HCT116 (cell line): ENCODE data around the gene CREBL2. TPM values are rescaled to one million over a fixed set of nuclear protein-coding genes. Genes with fewer than 3 reads are reported as not detected.

Source experiments
- ATAC-seq: fragments of 200-7000 bp; cut with Tn5 transposase; 2 replicates; pipeline ENCODE4 v1.9.1; 2020; ENCODE audit warnings: mild to moderate bottlenecking, moderate library complexity
- BruUV-seq: library from RNA; stranded (reverse); fragments of 400-500 nt; replicated peaks from 2 replicates; lab custom pipeline; 2021; lab: Mats Ljungman, UMichigan
- CTCF ChIA-PET: fragments of 300-600 bp; sonication (Branson Sonifier 250); formaldehyde crosslinking; loops from one replicate; lab custom pipeline; 2021; ENCODE audit warnings: antibody characterized with exemption; lab: Charles Lee
- POLR2A ChIA-PET: fragments of 300-600, 350-600 bp; sonication (Branson Sonifier 250); formaldehyde crosslinking; loops from one replicate; lab custom pipeline; 2021; ENCODE audit warnings: antibody characterized with exemption; lab: Charles Lee
- RAD21 ChIA-PET, 2 experiments: fragments of 300-600 bp; sonication (Branson Sonifier 250); formaldehyde crosslinking; loops; one replicate each; lab custom pipeline; 2023; ENCODE audit warnings: low total read pairs in 2 of 2; ENCODE audit not compliant: uncharacterized antibody in 2 of 2, unreplicated experiment in 2 of 2, low non-redundant PET in 1 of 2; lab: Charles Lee
- DNase-seq: peaks from one replicate; pipeline ENCODE4 v3.0.0-alpha.2; 2010; ENCODE audit warnings: low read depth, low spot score
- H2AFZ ChIP-seq: fragments of 200-600 bp; shearing (Covaris generic), sonication (generic); 2 replicates; pipeline ENCODE4 v1.6.1; 2017; ENCODE audit warnings: low read depth, mixed run types, mixed read lengths, antibody characterized with exemption, low read length; ENCODE audit not compliant: poor library complexity, severe bottlenecking
- H3K27ac ChIP-seq: 2 replicates; pipeline ENCODE4 v1.5.1; 2012; ENCODE audit warnings: low read depth, low read length
- H3K27me3 ChIP-seq: fragments of 200-600 bp; sonication (generic); 2 replicates; pipeline ENCODE4 v1.6.1; 2016; ENCODE audit warnings: mixed run types, low read length, mixed read lengths; ENCODE audit not compliant: insufficient read depth
- H3K36me3 ChIP-seq, 2 experiments: fragments of 200-500 bp in 1 of 2; fragments of 200-600 bp in 1 of 2; sonication (Bioruptor generic) in 1 of 2; sonication (generic) in 1 of 2; 2 replicates each; pipeline versions ENCODE4 v1.5.1 to v1.6.1; 2014 to 2016; ENCODE audit warnings: low read length in 2 of 2, inconsistent platforms in 1 of 2, mixed read lengths in 1 of 2, mixed run types in 1 of 2; ENCODE audit not compliant: insufficient read depth in 2 of 2, control insufficient read depth in 1 of 2
- H3K4me1 ChIP-seq, 2 experiments: fragments of 200-600 bp in 1 of 2; sonication (generic) in 1 of 2; 2 replicates each; pipeline versions ENCODE4 v1.5.1 to v1.6.1; 2012 to 2017; ENCODE audit warnings: low read length in 2 of 2, inconsistent platforms in 1 of 2, mild to moderate bottlenecking in 1 of 2, mixed read lengths in 1 of 2, mixed run types in 1 of 2, moderate library complexity in 1 of 2; ENCODE audit not compliant: insufficient read depth in 2 of 2, control insufficient read depth in 1 of 2
- H3K4me2 ChIP-seq: fragments of 200-600 bp; sonication (generic); 2 replicates; pipeline ENCODE4 v1.6.1; 2017; ENCODE audit warnings: mixed run types, low read length, mixed read lengths
- H3K4me3 ChIP-seq, 2 experiments: fragments of 200-600 bp in 1 of 2; sonication (generic) in 1 of 2; replicated peaks in 1 of 2; 2 replicates each; pipeline ENCODE4 v1.5.1; 2011 to 2016; ENCODE audit warnings: low read length in 2 of 2, control low read depth in 1 of 2, low read depth in 1 of 2, mild to moderate bottlenecking in 1 of 2, mixed read lengths in 1 of 2, mixed run types in 1 of 2
- H3K79me2 ChIP-seq: fragments of 200-600 bp; sonication (generic); 2 replicates; pipeline ENCODE4 v1.6.1; 2017; ENCODE audit warnings: mild to moderate bottlenecking, mixed run types, low read length, moderate library complexity, mixed read lengths; ENCODE audit not compliant: insufficient read depth
- H3K9ac ChIP-seq: fragments of 200-600 bp; sonication (generic); 2 replicates; pipeline ENCODE4 v1.6.1; 2016; ENCODE audit warnings: low read length, mixed read lengths
- H3K9me2 ChIP-seq: fragments of 200-600 bp; sonication (generic), shearing (Covaris generic); 2 replicates; pipeline ENCODE4 v1.6.1; 2017; ENCODE audit warnings: mixed run types, mild to moderate bottlenecking, moderate library complexity; ENCODE audit not compliant: insufficient read depth
- H3K9me3 ChIP-seq, 2 experiments: fragments of 200-500 bp in 1 of 2; fragments of 200-600 bp in 1 of 2; sonication (Bioruptor generic) in 1 of 2; sonication (generic) in 1 of 2; 2 replicates each; pipeline ENCODE4 v1.6.1; 2014 to 2017; ENCODE audit warnings: low read length in 2 of 2, mixed read lengths in 2 of 2, inconsistent platforms in 1 of 2, low read depth in 1 of 2, mild to moderate bottlenecking in 1 of 2, mixed run types in 1 of 2, moderate library complexity in 1 of 2; ENCODE audit not compliant: control insufficient read depth in 1 of 2, insufficient read depth in 1 of 2
- H4K20me1 ChIP-seq: fragments of 200-600 bp; sonication (generic), shearing (Covaris generic); 2 replicates; pipeline ENCODE4 v1.6.1; 2017; ENCODE audit warnings: mixed run types, mild to moderate bottlenecking, moderate library complexity; ENCODE audit not compliant: insufficient read depth
- CBX3 ChIP-seq: IDR thresholded peaks from 2 replicates; pipeline ENCODE4 v1.6.1; 2012; ENCODE audit warnings: low read depth
- CEBPB ChIP-seq: IDR thresholded peaks from 2 replicates; pipeline ENCODE4 v1.6.1; 2012; ENCODE audit warnings: low read depth
- EZH2 ChIP-seq: fragments of 200-600 bp; sonication (generic); IDR thresholded peaks from 2 replicates; pipeline ENCODE4 v1.6.1; 2017; ENCODE audit warnings: antibody characterized with exemption, mixed run types
- FOSL1 ChIP-seq: IDR thresholded peaks from 2 replicates; pipeline ENCODE4 v1.6.1; 2012; ENCODE audit warnings: low read depth
- JUND ChIP-seq: IDR thresholded peaks from 2 replicates; pipeline ENCODE4 v1.6.1; 2012
- RAD21 ChIP-seq: IDR thresholded peaks from 2 replicates; pipeline ENCODE4 v1.6.1; 2012; ENCODE audit warnings: low read depth, mild to moderate bottlenecking
- SIN3A ChIP-seq: IDR thresholded peaks from 2 replicates; pipeline ENCODE4 v1.6.1; 2012; ENCODE audit warnings: low read depth
- SRF ChIP-seq: IDR thresholded peaks from 2 replicates; pipeline ENCODE4 v1.6.1; 2012; ENCODE audit warnings: low read depth
- YY1 ChIP-seq: IDR thresholded peaks from 2 replicates; pipeline ENCODE4 v1.6.1; 2011; ENCODE audit warnings: low read length, low read depth, moderate library complexity, mild to moderate bottlenecking; ENCODE audit not compliant: insufficient replicate concordance; ENCODE audit errors: extremely low read depth
- ZFX ChIP-seq: fragments of 450-650 bp; IDR thresholded peaks from 2 replicates; pipeline ENCODE4 v1.6.1; 2017
- ZNF274 ChIP-seq: fragments of 200-500 bp; sonication (Bioruptor generic); IDR thresholded peaks from 2 replicates; pipeline ENCODE4 v1.6.1; 2014; ENCODE audit warnings: mild to moderate bottlenecking, low read depth, low read length, inconsistent platforms
- intact Hi-C: fragments of 100-400 bp; cut with micrococcal nuclease; formaldehyde crosslinking; loops from 2 replicates; pipeline ENCODE4 v1.10.0; 2022
- total RNA-seq: library from RNA; stranded (reverse); gene quantifications from one replicate; pipeline ENCODE4 v1.2.1, GENCODE V29; 2021; ENCODE audit not compliant: unreplicated experiment
- TF ChIP-seq, protein P1 (sequence below), 3 experiments: fragments of 200-600 bp in 1 of 3; sonication (generic) in 1 of 3; IDR thresholded peaks in 2 of 3; conservative IDR thresholded peaks in 1 of 3; 2 replicates each; pipeline ENCODE4 v1.5.1; 2012 to 2017; ENCODE audit warnings: low read depth in 2 of 3, low read length in 2 of 3, antibody characterized with exemption in 1 of 3, borderline replicate concordance in 1 of 3, control low read depth in 1 of 3, mild to moderate bottlenecking in 1 of 3, mixed read lengths in 1 of 3, mixed run types in 1 of 3, moderate library complexity in 1 of 3; ENCODE audit not compliant: insufficient read depth in 1 of 3
- TF ChIP-seq, protein P2 (sequence below): IDR thresholded peaks from 2 replicates; pipeline ENCODE4 v1.6.1; 2012
- TF ChIP-seq, protein P3 (sequence below): IDR thresholded peaks from 2 replicates; pipeline ENCODE4 v1.6.1; 2012; ENCODE audit warnings: low read depth
- TF ChIP-seq, protein P4 (sequence below): IDR thresholded peaks from 2 replicates; pipeline ENCODE4 v1.6.1; 2011; ENCODE audit warnings: mild to moderate bottlenecking, low read length, moderate library complexity; ENCODE audit not compliant: insufficient replicate concordance; ENCODE audit errors: extremely low read depth

Gene CREBL2
- total RNA-seq, 1 experiment from 2014 or later, result 11.3 TPM

DNA sequence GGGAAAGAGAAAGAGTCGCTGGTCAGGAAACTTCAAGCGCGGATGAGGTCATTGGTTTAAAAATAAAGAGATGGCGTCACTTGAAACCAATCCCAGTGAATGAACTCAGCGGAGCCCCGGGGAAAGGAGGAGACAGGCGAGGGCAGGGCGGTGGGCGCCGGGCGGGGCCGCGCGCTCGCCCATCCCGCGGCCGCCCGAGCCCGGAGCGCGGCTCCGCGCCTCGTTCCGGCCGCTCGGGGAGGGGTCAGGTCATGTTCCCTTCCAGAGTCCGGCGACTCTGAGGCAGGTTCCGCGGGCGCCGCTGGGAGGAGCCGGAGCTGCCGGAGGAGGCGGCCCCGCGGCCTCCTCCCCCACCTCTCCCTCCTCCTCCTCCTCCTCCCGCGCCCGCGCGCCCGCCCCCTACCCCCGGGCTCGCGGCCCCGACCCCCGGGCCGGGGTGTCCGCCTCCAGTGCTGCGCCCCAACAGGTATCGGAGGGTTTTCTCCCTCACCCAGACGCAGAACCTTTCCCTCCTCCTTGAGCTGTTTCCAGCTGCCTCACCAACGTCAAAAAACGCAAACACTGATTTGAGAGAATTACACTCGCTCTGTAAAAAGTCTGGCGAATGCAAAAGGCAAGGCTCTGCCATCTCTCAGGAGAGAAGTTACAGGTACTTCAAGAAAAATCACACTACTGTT, 49.0 kb upstream of the CREBL2 start, which contains the start of gene DUSP16 (continued):
- TF ChIP-seq SRF (no peak), FOSL1 (no peak), CBX3 (no peak), YY1 (no peak)

DNA sequence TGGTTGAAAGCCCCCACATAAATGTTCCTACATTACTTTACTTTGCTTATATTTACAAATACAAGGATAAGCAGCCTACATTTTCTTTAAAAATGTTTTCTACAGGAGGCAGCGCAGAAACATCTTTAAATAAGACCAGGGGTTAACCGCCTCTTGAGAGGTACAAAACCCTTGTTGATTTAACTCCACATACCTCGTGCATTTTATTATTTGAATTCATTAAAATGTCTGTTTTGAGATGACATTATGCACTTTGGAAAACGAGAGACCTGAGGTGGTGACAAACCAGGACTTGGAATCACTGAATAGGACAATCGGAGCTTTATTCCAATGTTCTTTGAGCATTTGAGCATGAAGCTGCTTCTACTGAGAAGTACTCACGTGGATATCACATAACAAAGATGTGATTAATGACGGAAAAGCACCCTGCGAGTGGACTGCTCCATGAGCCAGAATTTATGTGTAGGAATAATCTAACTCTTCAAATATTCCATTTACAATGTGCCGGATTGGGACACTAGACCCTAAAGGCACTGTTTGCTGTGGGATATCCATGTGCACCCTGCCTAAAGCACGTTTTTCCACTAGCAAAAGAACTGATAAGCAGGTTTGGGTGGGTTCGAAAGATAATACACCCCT, 48.3 kb upstream of the CREBL2 start:
- Histone ChIP-seq H3K9me2 (no peaks in the 10 kb centered on the region), H3K79me2 (peaks cover 22% of the 10 kb centered on the region), H3K4me3 (peak overlapping the region; percentile 75 to 83; a peak in 3 of 4 replicates), H3K36me3 (no peaks in the 10 kb centered on the region), H4K20me1 (no peaks in the 10 kb centered on the region), H2AFZ (peak overlapping the region; percentile 37), H3K9me3 (no peaks in the 10 kb centered on the region; a peak in 1 of 4 replicates), H3K9ac (peak overlapping the region; percentile 86), H3K4me2 (peak overlapping the region; percentile 93), H3K4me1 (peaks cover 16 to 24% of the 10 kb centered on the region in 2 experiments), H3K27me3 (no peaks in the 10 kb centered on the region), H3K27ac (peak overlapping the region; percentile 72)
- POLR2A ChIA-PET, result interaction anchor here (0.9 kb wide), 1 partner anchor 13 kb away, joined by 3 read pairs; no protein-coding TSS in a partner anchor
- DNase-seq (no peak), ATAC-seq (no peak)
- BruUV-seq, result TSS peak; percentile 35
- RAD21 ChIA-PET, result interaction anchor here in 1 of 2 experiments (0.7 kb wide), 1 partner anchor 24 kb away, joined by 4 read pairs; no protein-coding TSS in a partner anchor
- intact Hi-C loops, result loop anchor here (2.0 to 10.0 kb wide), 3 partner anchors 47 to 141 kb away; partner anchors contain the start of gene CREBL2
- CTCF ChIA-PET, result interaction anchor here (0.6 to 1.8 kb wide), 5 partner anchors 9 to 432 kb away, joined by 3 to 6 read pairs (median 5); no protein-coding TSS in a partner anchor
- TF ChIP-seq, protein P1, sequence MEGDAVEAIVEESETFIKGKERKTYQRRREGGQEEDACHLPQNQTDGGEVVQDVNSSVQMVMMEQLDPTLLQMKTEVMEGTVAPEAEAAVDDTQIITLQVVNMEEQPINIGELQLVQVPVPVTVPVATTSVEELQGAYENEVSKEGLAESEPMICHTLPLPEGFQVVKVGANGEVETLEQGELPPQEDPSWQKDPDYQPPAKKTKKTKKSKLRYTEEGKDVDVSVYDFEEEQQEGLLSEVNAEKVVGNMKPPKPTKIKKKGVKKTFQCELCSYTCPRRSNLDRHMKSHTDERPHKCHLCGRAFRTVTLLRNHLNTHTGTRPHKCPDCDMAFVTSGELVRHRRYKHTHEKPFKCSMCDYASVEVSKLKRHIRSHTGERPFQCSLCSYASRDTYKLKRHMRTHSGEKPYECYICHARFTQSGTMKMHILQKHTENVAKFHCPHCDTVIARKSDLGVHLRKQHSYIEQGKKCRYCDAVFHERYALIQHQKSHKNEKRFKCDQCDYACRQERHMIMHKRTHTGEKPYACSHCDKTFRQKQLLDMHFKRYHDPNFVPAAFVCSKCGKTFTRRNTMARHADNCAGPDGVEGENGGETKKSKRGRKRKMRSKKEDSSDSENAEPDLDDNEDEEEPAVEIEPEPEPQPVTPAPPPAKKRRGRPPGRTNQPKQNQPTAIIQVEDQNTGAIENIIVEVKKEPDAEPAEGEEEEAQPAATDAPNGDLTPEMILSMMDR (IDR thresholded peaks at IDR 0.05 in 2 of 3, conservative IDR thresholded peaks at IDR 0.05 in 1 of 3; ENCODE audit: borderline replicate concordance in 1 of 3, insufficient read depth in 1 of 3, low read depth in 2 of 3, low read length in 2 of 3), result no peak
- TF ChIP-seq, protein P2, sequence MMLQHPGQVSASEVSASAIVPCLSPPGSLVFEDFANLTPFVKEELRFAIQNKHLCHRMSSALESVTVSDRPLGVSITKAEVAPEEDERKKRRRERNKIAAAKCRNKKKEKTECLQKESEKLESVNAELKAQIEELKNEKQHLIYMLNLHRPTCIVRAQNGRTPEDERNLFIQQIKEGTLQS, result no peak
- TF ChIP-seq JUND, result no peak
- TF ChIP-seq YY1, result no peak
- no peak for TF ChIP-seq ZNF274
- TF ChIP-seq EZH2, result no peak
- TF ChIP-seq ZFX, result no peak
- TF ChIP-seq CEBPB, result no peak
- TF ChIP-seq, protein P3, sequence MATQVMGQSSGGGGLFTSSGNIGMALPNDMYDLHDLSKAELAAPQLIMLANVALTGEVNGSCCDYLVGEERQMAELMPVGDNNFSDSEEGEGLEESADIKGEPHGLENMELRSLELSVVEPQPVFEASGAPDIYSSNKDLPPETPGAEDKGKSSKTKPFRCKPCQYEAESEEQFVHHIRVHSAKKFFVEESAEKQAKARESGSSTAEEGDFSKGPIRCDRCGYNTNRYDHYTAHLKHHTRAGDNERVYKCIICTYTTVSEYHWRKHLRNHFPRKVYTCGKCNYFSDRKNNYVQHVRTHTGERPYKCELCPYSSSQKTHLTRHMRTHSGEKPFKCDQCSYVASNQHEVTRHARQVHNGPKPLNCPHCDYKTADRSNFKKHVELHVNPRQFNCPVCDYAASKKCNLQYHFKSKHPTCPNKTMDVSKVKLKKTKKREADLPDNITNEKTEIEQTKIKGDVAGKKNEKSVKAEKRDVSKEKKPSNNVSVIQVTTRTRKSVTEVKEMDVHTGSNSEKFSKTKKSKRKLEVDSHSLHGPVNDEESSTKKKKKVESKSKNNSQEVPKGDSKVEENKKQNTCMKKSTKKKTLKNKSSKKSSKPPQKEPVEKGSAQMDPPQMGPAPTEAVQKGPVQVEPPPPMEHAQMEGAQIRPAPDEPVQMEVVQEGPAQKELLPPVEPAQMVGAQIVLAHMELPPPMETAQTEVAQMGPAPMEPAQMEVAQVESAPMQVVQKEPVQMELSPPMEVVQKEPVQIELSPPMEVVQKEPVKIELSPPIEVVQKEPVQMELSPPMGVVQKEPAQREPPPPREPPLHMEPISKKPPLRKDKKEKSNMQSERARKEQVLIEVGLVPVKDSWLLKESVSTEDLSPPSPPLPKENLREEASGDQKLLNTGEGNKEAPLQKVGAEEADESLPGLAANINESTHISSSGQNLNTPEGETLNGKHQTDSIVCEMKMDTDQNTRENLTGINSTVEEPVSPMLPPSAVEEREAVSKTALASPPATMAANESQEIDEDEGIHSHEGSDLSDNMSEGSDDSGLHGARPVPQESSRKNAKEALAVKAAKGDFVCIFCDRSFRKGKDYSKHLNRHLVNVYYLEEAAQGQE, result no peak
- TF ChIP-seq, protein P4, sequence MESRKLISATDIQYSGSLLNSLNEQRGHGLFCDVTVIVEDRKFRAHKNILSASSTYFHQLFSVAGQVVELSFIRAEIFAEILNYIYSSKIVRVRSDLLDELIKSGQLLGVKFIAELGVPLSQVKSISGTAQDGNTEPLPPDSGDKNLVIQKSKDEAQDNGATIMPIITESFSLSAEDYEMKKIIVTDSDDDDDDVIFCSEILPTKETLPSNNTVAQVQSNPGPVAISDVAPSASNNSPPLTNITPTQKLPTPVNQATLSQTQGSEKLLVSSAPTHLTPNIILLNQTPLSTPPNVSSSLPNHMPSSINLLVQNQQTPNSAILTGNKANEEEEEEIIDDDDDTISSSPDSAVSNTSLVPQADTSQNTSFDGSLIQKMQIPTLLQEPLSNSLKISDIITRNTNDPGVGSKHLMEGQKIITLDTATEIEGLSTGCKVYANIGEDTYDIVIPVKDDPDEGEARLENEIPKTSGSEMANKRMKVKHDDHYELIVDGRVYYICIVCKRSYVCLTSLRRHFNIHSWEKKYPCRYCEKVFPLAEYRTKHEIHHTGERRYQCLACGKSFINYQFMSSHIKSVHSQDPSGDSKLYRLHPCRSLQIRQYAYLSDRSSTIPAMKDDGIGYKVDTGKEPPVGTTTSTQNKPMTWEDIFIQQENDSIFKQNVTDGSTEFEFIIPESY, result no peak
- no peak for TF ChIP-seq SRF
- TF ChIP-seq SIN3A, result no peak
- TF ChIP-seq RAD21, result no peak
